GM21526 (cell line): ENCODE data around the gene PLA2G6.
"Not testable (repeated sequence)": the region's sequence is repeated elsewhere in the genome, so short reads cannot be mapped to it uniquely, and the experiment has no call there.

Experiments used
- ATAC-seq: cut with Tn5 transposase; IDR thresholded peaks from one replicate; pipeline ENCODE4 v1.9.1; 2021; ENCODE audit warnings: moderate library complexity; ENCODE audit not compliant: unreplicated experiment, low FRiP score

PLA2G6 gene

DNA sequence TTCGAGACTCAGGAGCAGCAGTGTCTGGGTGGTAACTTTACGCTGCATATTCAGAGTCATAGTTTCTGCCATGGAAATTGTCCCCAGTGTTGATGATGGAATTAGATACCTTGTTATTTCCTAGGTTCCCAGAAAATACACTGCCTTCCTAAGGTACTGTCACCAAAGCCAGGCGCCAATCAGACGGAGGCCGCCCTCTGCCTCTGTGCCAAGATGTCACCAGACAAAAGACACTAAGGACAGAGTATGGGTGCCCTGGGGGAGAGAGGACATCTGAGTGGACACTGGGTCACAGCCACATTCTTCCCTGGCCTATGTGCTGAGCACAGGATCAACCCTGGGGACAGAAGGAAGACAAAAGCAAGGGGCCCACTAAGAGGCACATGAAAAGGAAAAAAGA lies 11.2 kb downstream of the PLA2G6 start:
- no peak for ATAC-seq

GRCh38 chr22:38169116-38169515 lies 12.5 kb downstream of the PLA2G6 start:
- ATAC-seq, result no peak

GRCh38 chr22:38167988-38168407 lies 13.6 kb downstream of the PLA2G6 start:
- ATAC-seq, result no peak

DNA sequence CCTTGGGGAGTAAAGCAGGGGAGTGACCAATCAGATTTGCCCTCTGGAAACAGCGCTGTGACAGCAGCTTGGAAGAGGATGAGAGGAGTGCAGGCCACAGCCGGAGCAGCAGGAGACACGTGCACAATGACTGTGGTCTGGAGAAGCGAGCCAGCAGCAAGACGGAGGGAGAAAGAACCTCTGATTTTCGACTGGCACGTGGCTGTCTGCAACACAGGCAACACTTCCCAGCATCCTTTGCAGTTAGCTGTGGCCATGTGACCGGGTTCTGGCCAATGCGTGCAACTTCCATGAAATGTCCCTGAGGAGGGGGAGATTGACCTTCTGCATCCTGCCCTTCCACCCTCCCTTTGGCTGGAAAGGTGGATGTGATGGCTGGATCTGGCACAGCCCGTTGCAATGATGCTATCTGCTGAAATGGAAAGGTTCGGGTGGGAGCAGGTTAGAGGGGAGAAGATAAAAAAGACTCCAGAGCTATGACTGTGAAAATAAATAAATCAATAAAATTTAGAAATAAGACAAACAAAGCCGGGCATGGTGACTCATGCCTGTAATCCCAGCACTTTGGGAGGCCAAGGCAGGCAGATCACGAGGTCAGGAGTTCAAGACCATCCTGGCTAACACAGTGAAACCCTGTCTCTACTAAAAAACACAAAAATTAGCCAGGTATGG lies 15.6 kb downstream of the PLA2G6 start:
- no peak for ATAC-seq

GRCh38 chr22:38164551-38164918 lies 17.1 kb downstream of the PLA2G6 start:
- no peak for ATAC-seq

DNA sequence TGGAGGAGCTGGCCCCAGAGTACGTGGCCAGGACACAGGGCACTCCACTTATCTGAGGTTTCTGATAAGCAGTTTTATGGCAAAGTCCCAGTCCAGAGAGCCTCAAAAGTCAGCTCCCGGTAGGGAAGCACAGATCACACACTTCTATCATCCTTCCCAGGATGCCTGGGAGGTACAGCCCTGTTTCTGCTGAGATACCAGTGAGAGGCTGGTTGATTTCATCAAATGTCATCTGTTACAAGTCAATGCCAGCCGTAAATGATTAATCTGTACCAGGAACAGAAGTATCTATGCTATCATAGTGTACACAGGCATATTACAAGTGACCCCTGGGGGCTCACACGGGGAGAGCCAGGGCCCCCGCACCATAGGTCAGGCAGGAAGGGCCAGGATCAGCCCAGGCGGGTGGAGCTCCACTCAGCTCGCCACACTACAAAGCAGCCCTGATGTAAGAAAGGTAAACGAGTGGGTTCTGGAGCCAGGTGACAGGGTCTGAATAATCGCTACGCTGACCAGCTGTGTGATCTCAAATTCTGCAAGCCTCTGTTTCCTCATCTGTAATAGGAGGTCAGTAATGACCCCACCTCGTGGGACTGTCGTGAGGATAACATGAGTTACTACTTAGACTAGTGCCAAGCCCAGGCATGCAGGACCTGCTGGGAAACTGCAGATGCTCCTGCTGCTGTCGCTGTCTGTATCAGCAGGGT lies 17.6 kb downstream of the PLA2G6 start:
- no peak for ATAC-seq

- no peak for ATAC-seq
Measured at GRCh38 chr22:38162881-38163843, 18.5 kb downstream of the PLA2G6 start.

GRCh38 chr22:38155703-38156102 lies 25.9 kb downstream of the PLA2G6 start:
- ATAC-seq, result no peak

DNA sequence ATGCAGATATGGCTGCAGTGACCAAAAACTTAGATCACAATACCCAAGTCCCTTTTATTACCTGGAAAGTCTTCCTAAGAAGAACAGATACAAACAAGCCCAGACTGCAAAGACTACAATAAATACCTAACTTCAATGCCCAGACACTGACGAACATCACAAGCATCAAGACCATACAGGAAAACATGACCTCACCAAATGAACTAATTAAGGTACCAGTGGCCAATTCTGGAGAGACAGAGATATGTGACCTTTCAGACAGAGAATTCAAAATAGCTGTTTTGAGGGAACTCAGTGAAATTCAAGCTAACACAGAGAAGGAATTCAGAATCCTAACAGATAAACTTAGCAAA lies 27.1 kb downstream of the PLA2G6 start:
- ATAC-seq, result not testable (repeated sequence)

DNA sequence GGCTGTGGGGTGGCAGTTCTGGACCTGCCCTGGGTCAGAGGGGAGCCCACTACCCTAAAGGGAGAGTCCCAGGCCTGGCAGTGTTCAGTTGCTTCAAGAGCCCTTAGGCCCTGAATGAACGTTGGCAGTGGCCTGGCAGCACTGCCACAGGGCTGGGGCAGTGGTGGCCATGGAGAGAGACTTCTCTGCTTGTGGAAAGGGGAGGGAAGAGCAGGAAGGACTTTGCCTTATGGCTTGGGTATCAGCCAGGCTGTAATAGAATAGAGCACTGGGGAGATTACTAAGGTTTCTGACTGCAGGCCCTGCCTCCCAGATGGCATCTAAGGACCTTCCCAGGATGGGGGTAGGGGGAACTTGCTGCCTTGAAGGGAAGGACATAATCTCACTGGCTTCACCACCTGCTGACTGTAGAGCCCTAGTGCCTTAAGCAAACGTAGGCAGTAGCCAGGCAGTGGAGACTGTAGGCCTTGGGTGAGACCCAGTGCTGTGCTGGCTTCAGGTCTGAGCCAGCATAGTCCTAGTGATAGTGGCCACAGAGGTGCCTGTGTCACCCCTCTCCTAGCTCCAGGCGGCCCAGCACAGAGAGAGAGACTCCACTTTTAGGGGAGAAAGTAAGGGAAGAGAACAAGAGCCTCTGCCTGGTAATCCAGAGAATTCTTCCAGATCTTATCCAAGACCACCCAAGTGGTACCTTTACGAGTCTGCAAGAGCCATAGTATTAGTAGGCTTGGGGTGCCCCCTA lies 27.6 kb downstream of the PLA2G6 start:
- no peak for ATAC-seq

DNA sequence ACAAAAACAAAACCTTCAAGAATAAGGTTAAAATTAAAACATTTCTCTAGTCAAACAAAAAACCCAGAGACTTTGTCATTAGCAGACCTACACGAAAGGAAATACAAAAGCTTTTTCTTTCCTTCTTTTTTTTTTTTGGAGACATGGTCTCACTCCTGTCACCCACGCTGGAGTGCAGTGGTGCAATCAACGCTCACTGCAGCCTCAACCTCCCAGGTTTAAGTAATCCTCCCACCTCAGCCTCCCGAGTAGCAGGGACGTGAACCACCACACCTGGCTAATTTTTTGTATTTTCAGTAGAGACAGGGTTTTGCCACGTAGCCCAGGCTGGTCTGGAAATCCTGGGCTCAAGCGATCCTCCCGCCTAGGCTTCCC lies 30.5 kb downstream of the PLA2G6 start:
- ATAC-seq, result no peak

- no peak for ATAC-seq
Measured at GRCh38 chr22:38148245-38148644, 33.4 kb downstream of the PLA2G6 start.

GRCh38 chr22:38146166-38146565 lies 35.5 kb downstream of the PLA2G6 start:
- not testable (repeated sequence) for ATAC-seq

DNA sequence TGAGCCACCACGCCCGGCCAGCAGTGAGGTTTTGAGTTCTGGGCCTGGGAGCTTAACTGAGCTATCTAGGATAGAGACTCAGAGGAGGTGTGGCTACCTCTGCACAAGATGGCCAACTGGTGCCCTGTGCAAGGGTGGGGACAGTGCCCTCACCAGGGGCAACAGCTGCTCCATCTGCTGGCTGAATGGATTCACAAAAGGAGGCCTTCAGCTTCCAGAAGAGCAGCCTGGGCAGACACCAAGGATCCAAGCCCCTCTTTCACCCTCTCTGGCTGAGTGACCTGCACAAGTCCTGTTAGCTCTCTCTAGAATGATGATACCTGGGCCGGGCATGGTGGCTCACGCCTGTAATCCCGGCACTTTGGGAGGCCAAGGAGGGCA lies 37.6 kb downstream of the PLA2G6 start:
- no peak for ATAC-seq

DNA sequence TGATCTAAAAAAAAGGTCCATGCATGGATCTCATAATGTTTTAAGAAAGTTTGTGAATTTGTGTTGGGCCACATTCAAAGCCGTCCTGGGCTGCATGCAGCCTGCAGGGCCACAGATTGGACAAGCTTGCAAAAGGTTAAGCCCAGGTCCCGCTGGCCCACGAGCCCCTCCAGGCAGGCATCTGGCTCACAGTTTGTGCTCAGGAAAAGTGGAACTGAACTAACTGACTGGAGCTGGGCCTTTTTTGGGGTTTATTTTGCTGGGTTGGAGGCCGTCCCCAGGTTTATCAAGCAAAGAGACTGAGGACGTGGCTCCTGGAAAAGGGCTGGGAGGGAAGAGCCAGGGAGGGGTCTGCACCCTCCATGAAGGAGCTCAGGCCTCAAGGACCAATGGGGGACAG lies 39.0 kb downstream of the PLA2G6 start:
- no peak for ATAC-seq

DNA sequence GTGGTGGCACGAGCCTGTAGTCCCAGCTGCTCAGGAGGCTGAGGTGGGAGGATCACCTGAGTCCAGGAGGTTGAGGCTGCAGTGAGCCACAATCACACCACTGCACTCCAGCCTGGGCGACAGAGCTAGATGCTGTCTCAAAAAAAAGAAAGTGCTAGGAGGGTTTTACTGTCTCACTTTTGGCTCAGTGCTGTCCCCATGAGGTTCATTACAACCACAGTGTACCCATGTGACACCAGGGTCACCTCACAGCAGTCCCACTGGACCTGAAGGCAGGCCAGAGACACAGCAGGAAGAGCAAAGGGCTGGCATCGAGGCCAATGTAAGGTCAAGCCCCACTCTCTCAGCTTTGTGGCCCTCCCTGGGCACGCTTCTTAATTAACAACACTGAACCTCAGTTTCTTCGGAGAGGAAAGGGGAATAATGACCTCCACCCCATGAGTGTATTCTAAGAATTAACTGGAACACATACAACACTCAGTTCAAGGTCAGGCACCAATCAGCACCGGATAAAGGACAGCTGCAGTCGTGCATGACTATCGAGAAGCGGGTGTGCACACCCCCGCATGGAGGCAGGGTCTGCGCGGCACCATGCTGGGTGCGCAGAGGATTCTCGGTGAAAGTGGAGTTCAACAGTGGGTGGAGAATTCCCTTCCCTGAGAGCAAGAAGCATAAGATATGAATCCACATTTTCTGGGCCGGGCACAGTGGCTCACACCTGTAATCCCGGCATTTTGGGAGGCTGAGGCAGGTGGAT lies 40.2 kb downstream of the PLA2G6 start:
- no peak for ATAC-seq

- ATAC-seq, result no peak
Measured at GRCh38 chr22:38139901-38140300, 41.7 kb downstream of the PLA2G6 start.

- ATAC-seq, result no peak
Measured at GRCh38 chr22:38138961-38139360, 42.7 kb downstream of the PLA2G6 start.

- ATAC-seq, result no peak
Measured at GRCh38 chr22:38137876-38138687, 43.5 kb downstream of the PLA2G6 start.
